ENCODE measurements around the gene CLCF1. TPM values are rescaled to one million over a fixed set of nuclear protein-coding genes. Genes with fewer than 3 reads are reported as not detected.

Gene CLCF1
- total RNA-seq, 4 donors from 2014 or later, result 6.1 to 21.7 (median 9.4) TPM

Small RNA genes within 50 kb of the gene (small RNA-seq; reads per million reads assigned to genes)
- gene RN7SKP239 (0 reads per million in 4 donors), gene RNU6-1238P (0 reads per million in 4 donors)

Other genes starting within 250 kb of the CLCF1 start
- gene GRK2, start 107.1 kb downstream of the CLCF1 start, total RNA-seq, result 10 to 100 TPM; 44.0 to 76.9 (median 64.8) TPM
- gene ANKRD13D, start 84.3 kb downstream of the CLCF1 start, total RNA-seq, result 10 to 100 TPM; 25.6 to 61.6 (median 32.3) TPM
- gene SSH3, start 70.1 kb downstream of the CLCF1 start, total RNA-seq, result 10 to 100 TPM; 33.9 to 58.4 (median 41.9) TPM
- gene POLD4, start 20.1 kb downstream of the CLCF1 start, total RNA-seq, result 10 to 100 TPM; 65.7 to 87.3 (median 74.4) TPM
- gene RAD9A, start 18.4 kb upstream of the CLCF1 start, total RNA-seq, result 10 to 100 TPM in 2 of 4 donors, 1 to 10 TPM in 2; 8.5 to 16.0 (median 11.1) TPM
- gene PPP1CA, start 28.3 kb upstream of the CLCF1 start, total RNA-seq, result 10 to 100 TPM; 49.9 to 78.6 (median 63.4) TPM
- gene TBC1D10C, start 30.5 kb upstream of the CLCF1 start, total RNA-seq, result 1 to 10 TPM in 3 of 4 donors, under 1 TPM in 1; 0.30 to 2.0 (median 1.5) TPM
- 1 to 10 TPM in 3 of 4 donors, under 1 TPM in 1; 0.73 to 3.3 (median 1.6) TPM for gene CARNS1, start 42.1 kb upstream of the CLCF1 start, total RNA-seq
- gene RPS6KB2, start 54.9 kb upstream of the CLCF1 start, total RNA-seq, result 10 to 100 TPM; 35.8 to 49.7 (median 45.6) TPM
- gene PTPRCAP, start 64.1 kb upstream of the CLCF1 start, total RNA-seq, result 1 to 10 TPM; 3.5 to 6.4 (median 4.2) TPM
- gene CORO1B, start 69.9 kb upstream of the CLCF1 start, total RNA-seq, result 10 to 100 TPM; 48.3 to 82.4 (median 67.6) TPM
- gene GPR152, start 79.1 kb upstream of the CLCF1 start, total RNA-seq, result not detected
- gene CABP4, start 81.8 kb upstream of the CLCF1 start, total RNA-seq, result 1 to 10 TPM in 1 of 4 donors, under 1 TPM in 3; 0.13 to 2.4 (median 0.77) TPM
- 10 to 100 TPM; 22.2 to 35.2 (median 32.5) TPM for gene TMEM134, start 95.7 kb upstream of the CLCF1 start, total RNA-seq
- gene AIP, start 109.4 kb upstream of the CLCF1 start, total RNA-seq, result 10 to 100 TPM; 65.4 to 87.5 (median 78.1) TPM
- 10 to 100 TPM in 3 of 4 donors, 1 to 10 TPM in 1; 9.5 to 18.7 (median 15.4) TPM for gene PITPNM1, start 131.8 kb upstream of the CLCF1 start, total RNA-seq
- gene CDK2AP2, start 134.6 kb upstream of the CLCF1 start, total RNA-seq, result 10 to 100 TPM; 29.1 to 69.3 (median 53.9) TPM
- not detected for gene CABP2, start 149.8 kb upstream of the CLCF1 start, total RNA-seq
- 100 to 1,000 TPM; 514 to 845 (median 628) TPM for gene GSTP1, start 210.2 kb upstream of the CLCF1 start, total RNA-seq
- 100 to 1,000 TPM; 154 to 249 (median 180) TPM for gene NDUFV1, start 233.3 kb upstream of the CLCF1 start, total RNA-seq